SH-SY5Y (cell line): ENCODE results near the gene HIRA.

ENCODE experiments used
- GATA2 ChIP-seq: IDR thresholded peaks from 2 replicates; pipeline ENCODE4 v1.6.1; 2011; ENCODE audit warnings: mild to moderate bottlenecking, low read depth, low read length
- GATA3 ChIP-seq: IDR thresholded peaks from 2 replicates; pipeline ENCODE4 v1.6.1; 2011; ENCODE audit warnings: low read depth, mild to moderate bottlenecking, low read length, moderate library complexity

HIRA gene

GRCh38 chr22:19376247-19376646 lies 55.3 kb downstream of the HIRA start:
- no peak for TF ChIP-seq GATA3
- TF ChIP-seq GATA2: no peak

- TF ChIP-seq GATA2 (no peak), GATA3 (no peak)
Measured at GRCh38 chr22:19375435-19375834, 56.1 kb downstream of the HIRA start.

GRCh38 chr22:19374410-19374809 lies 57.1 kb downstream of the HIRA start:
- TF ChIP-seq GATA3: no peak
- TF ChIP-seq GATA2: no peak

GRCh38 chr22:19373450-19373849 lies 58.1 kb downstream of the HIRA start:
- no peak for TF ChIP-seq GATA2
- TF ChIP-seq GATA3: no peak

- TF ChIP-seq GATA3: no peak
- no peak for TF ChIP-seq GATA2
Measured at GRCh38 chr22:19371893-19372292, 59.6 kb downstream of the HIRA start.

GRCh38 chr22:19368876-19369275 lies 62.7 kb downstream of the HIRA start:
- TF ChIP-seq GATA3 (no peak), GATA2 (no peak)

GRCh38 chr22:19367763-19368367 lies 63.7 kb downstream of the HIRA start:
- TF ChIP-seq GATA2 (no peak), GATA3 (no peak)

GRCh38 chr22:19361501-19362103 lies 69.9 kb downstream of the HIRA start:
- no peak for TF ChIP-seq GATA3

- TF ChIP-seq GATA2 (no peak), GATA3 (no peak)
Measured at GRCh38 chr22:19360862-19361261, 70.7 kb downstream of the HIRA start.

- TF ChIP-seq GATA2: no peak
- no peak for TF ChIP-seq GATA3
Measured at GRCh38 chr22:19360300-19360792, 71.2 kb downstream of the HIRA start.

- TF ChIP-seq GATA2: no peak
- no peak for TF ChIP-seq GATA3
Measured at GRCh38 chr22:19359554-19360299, 71.8 kb downstream of the HIRA start.

GRCh38 chr22:19358703-19359553 lies 72.6 kb downstream of the HIRA start:
- no peak for TF ChIP-seq GATA2
- no peak for TF ChIP-seq GATA3

- TF ChIP-seq GATA2: no peak
- TF ChIP-seq GATA3: no peak
Measured at GRCh38 chr22:19358195-19358594, 73.3 kb downstream of the HIRA start.

- TF ChIP-seq GATA2 (no peak), GATA3 (no peak)
Measured at GRCh38 chr22:19357270-19358105, 74.0 kb downstream of the HIRA start.
